ENCODE measurements around the gene CSRNP3. TPM values are rescaled to one million over a fixed set of nuclear protein-coding genes. Genes with fewer than 3 reads are reported as not detected.

CSRNP3 gene
- total and polyA plus RNA-seq, 12 donors, result 0.77 to 9.4 (median 4.7) TPM

- no peaks in the 10 kb centered on the region for H3K27me3 ChIP-seq
- peaks cover 0 to 2% (median 0%) of the 10 kb centered on the region in 9 donors for H3K4me1 ChIP-seq
- no peak overlapping the region for H3K4me3 ChIP-seq
- ATAC-seq, result no peak
- H3K36me3 ChIP-seq, result no peaks in the 10 kb centered on the region
- H3K27ac ChIP-seq, result no peak overlapping the region
- no peak for DNase-seq
- no peak for TF ChIP-seq CTCF (IDR thresholded peaks at IDR 0.05)
- no peaks in the 10 kb centered on the region for H3K9me3 ChIP-seq
- intact Hi-C loops (cut with DNase I), result no loop called here
- whole genome bisulfite sequencing, 2 donors, result 46 to 58% methylated on average over 1 of the region's 1 CpG
Measured at GRCh38 chr2:165434865-165435496, 34.5 kb upstream of the CSRNP3 start.

GRCh38 chr2:165435611-165436010, 33.9 kb upstream of the CSRNP3 start:
- intact Hi-C loops (cut with DNase I), result no loop called here
- no peak for DNase-seq
- H3K36me3 ChIP-seq, result no peaks in the 10 kb centered on the region
- H3K4me3 ChIP-seq, result no peak overlapping the region
- H3K9me3 ChIP-seq, result no peaks in the 10 kb centered on the region
- no peak overlapping the region for H3K27ac ChIP-seq
- WGBS, 2 donors, result 80 to 89% methylated on average over 1 of the region's 1 CpG
- ATAC-seq, result no peak
- H3K27me3 ChIP-seq, result no peaks in the 10 kb centered on the region
- peaks cover 0 to 7% (median 0%) of the 10 kb centered on the region in 9 donors for H3K4me1 ChIP-seq
- no peak for TF ChIP-seq CTCF (IDR thresholded peaks at IDR 0.05)

- Histone ChIP-seq H3K36me3 (no peaks in the 10 kb centered on the region), H3K4me3 (no peak overlapping the region), H3K27me3 (no peaks in the 10 kb centered on the region), H3K4me1 (peaks cover 0 to 12% (median 0%) of the 10 kb centered on the region in 9 donors), H3K27ac (no peak overlapping the region), H3K9me3 (no peaks in the 10 kb centered on the region)
- intact Hi-C loops (cut with DNase I), result no loop called here
- WGBS, 2 donors, result 78 to 95% methylated on average over 3 of the region's 3 CpGs
- DNase-seq, result no peak
- ATAC-seq, result no peak
- no peak for TF ChIP-seq CTCF (IDR thresholded peaks at IDR 0.05)
Measured at GRCh38 chr2:165436559-165436958, 32.9 kb upstream of the CSRNP3 start.

- H3K4me1 ChIP-seq, result peaks cover 0 to 12% (median 0%) of the 10 kb centered on the region in 9 donors
- no peak overlapping the region for H3K4me3 ChIP-seq
- no peaks in the 10 kb centered on the region for H3K27me3 ChIP-seq
- ATAC-seq (no peak), DNase-seq (no peak)
- no peaks in the 10 kb centered on the region for H3K36me3 ChIP-seq
- intact Hi-C loops (cut with DNase I), result no loop called here
- 22 to 30% methylated on average over 1 of the region's 1 CpG for WGBS, 2 donors
- no peak overlapping the region for H3K27ac ChIP-seq
- no peaks in the 10 kb centered on the region for H3K9me3 ChIP-seq
- no peak for TF ChIP-seq CTCF (IDR thresholded peaks at IDR 0.05)
Measured at GRCh38 chr2:165440367-165440766, 29.1 kb upstream of the CSRNP3 start.
